Effector CD8-positive, alpha-beta T cell (primary cell): ENCODE data around the gene ZNF718.
"Not testable (repeated sequence)": the region's sequence is repeated elsewhere in the genome, so short reads cannot be mapped to it uniquely, and the experiment has no call there.

ENCODE experiments used
- DNase-seq: peaks from one replicate; lab custom pipeline; 2025; lab: John Stamatoyannopoulos, UW

ZNF718 gene

GRCh38 chr4:161496-162284 is 37.4 kb downstream of the ZNF718 start:
- no peak for DNase-seq

- DNase-seq = not testable (repeated sequence)
Measured at GRCh38 chr4:169640-170039, 45.3 kb downstream of the ZNF718 start.

- DNase-seq = not testable (repeated sequence)
Measured at GRCh38 chr4:171318-171717, 47.0 kb downstream of the ZNF718 start.

GRCh38 chr4:173666-174314 is 49.5 kb downstream of the ZNF718 start:
- DNase-seq = no peak

GRCh38 chr4:175986-176385 is 51.7 kb downstream of the ZNF718 start:
- no peak for DNase-seq

GRCh38 chr4:176995-177394 is 52.7 kb downstream of the ZNF718 start:
- no peak for DNase-seq

- DNase-seq = not testable (repeated sequence)
Measured at GRCh38 chr4:182225-182624, 57.9 kb downstream of the ZNF718 start.

- DNase-seq = no peak
Measured at GRCh38 chr4:188091-188490, 63.8 kb downstream of the ZNF718 start.

- DNase-seq = not testable (repeated sequence)
Measured at GRCh38 chr4:195159-195558, 70.9 kb downstream of the ZNF718 start.

- DNase-seq = no peak
Measured at GRCh38 chr4:200936-201335, 76.6 kb downstream of the ZNF718 start.

- DNase-seq = not testable (repeated sequence)
Measured at GRCh38 chr4:202822-203221, 78.5 kb downstream of the ZNF718 start.

GRCh38 chr4:205097-205756 is 80.9 kb downstream of the ZNF718 start:
- no peak for DNase-seq

- no peak for DNase-seq
Measured at GRCh38 chr4:206054-206453, 81.8 kb downstream of the ZNF718 start.

GRCh38 chr4:208416-209096 is 84.3 kb downstream of the ZNF718 start:
- DNase-seq = not testable (repeated sequence)

GRCh38 chr4:211033-211511 is 86.8 kb downstream of the ZNF718 start:
- DNase-seq = no peak

GRCh38 chr4:212438-213188 is 88.3 kb downstream of the ZNF718 start:
- DNase-seq = no peak

GRCh38 chr4:213189-213535 is 88.9 kb downstream of the ZNF718 start:
- not testable (repeated sequence) for DNase-seq
